H1 (cell line): ENCODE results near the gene DOCK8.

ENCODE experiments used
- CTCF ChIP-seq, 3 experiments: IDR thresholded peaks; 1 replicate in 2 of 3; 2 replicates in 1 of 3; pipeline versions ENCODE4 v1.5.1 to v1.6.1; 2011; ENCODE audit warnings: low read length in 3 of 3, mild to moderate bottlenecking in 3 of 3, inconsistent platforms in 2 of 3, low read depth in 1 of 3, moderate library complexity in 1 of 3; ENCODE audit not compliant: insufficient read depth in 1 of 3; ENCODE audit errors: control extremely low read depth in 1 of 3
- EGR1 ChIP-seq: IDR thresholded peaks from 2 replicates; pipeline ENCODE4 v1.6.1; 2011; ENCODE audit warnings: low read depth, low read length, borderline replicate concordance
- EZH2 ChIP-seq: fragments of 200-600 bp; sonication (generic); IDR thresholded peaks from 2 replicates; pipeline ENCODE4 v1.7.1; 2012; ENCODE audit warnings: low read depth, mild to moderate bottlenecking, moderate library complexity, low read length, inconsistent platforms; ENCODE audit not compliant: severe bottlenecking
- GTF2F1 ChIP-seq: IDR thresholded peaks from 2 replicates; pipeline ENCODE4 v1.6.1; 2012; ENCODE audit warnings: low read depth, low read length, improper control_type of control experiment, borderline replicate concordance
- JUN ChIP-seq: IDR thresholded peaks from 2 replicates; pipeline ENCODE4 v1.6.1; 2011; ENCODE audit warnings: low read depth, mild to moderate bottlenecking, improper control_type of control experiment, low read length
- KDM1A ChIP-seq: fragments of 200-600, 300-600 bp; sonication (generic); IDR thresholded peaks from 2 replicates; pipeline ENCODE4 v1.7.1; 2016; ENCODE audit warnings: mild to moderate bottlenecking, low read length, borderline replicate concordance
- POLR2A ChIP-seq, 2 experiments: IDR thresholded peaks; 1 replicate in 1 of 2; 2 replicates in 1 of 2; pipeline ENCODE4 v1.6.1; 2011; ENCODE audit warnings: low read depth in 2 of 2, low read length in 2 of 2, mild to moderate bottlenecking in 2 of 2; ENCODE audit errors: control extremely low read depth in 1 of 2
- POLR2AphosphoS5 ChIP-seq: IDR thresholded peaks from 2 replicates; pipeline ENCODE4 v1.6.1; 2011; ENCODE audit warnings: low read depth, low read length
- TF ChIP-seq, protein P1 (sequence below): IDR thresholded peaks from 2 replicates; pipeline ENCODE4 v1.6.1; 2012; ENCODE audit warnings: inconsistent platforms

GRCh38 chr9:316382-316965, 101.8 kb downstream of the DOCK8 start:
- TF ChIP-seq EZH2 (no peak), KDM1A (no peak), JUN (no peak), GTF2F1 (no peak), CTCF (IDR thresholded peaks at IDR 0.05; ENCODE audit: control extremely low read depth in 1 of 3, insufficient read depth in 1 of 3, low read depth in 1 of 3, low read length in 3 of 3) (peak in 1 of 3 experiments; percentile 9; a peak in 1 of 4 replicates), POLR2AphosphoS5 (no peak), POLR2A (IDR thresholded peaks at IDR 0.05; ENCODE audit: control extremely low read depth in 1 of 2, low read depth in 2 of 2, low read length in 2 of 2) (no peak), EGR1 (no peak)
- TF ChIP-seq, protein P1, sequence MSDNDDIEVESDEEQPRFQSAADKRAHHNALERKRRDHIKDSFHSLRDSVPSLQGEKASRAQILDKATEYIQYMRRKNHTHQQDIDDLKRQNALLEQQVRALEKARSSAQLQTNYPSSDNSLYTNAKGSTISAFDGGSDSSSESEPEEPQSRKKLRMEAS = no peak
